Endothelial cell of umbilical vein (primary cell): ENCODE measurements around the gene NKX6-2. TPM values are rescaled to one million over a fixed set of nuclear protein-coding genes. Genes with fewer than 3 reads are reported as not detected.

Source experiments
- BruUV-seq: library from RNA; stranded (reverse); fragments of 400-500 nt; replicated peaks from 2 replicates; lab custom pipeline; 2021; lab: Mats Ljungman, UMichigan
- CTCF ChIA-PET: fragments of 300-600, 350-600 bp; sonication (Branson Sonifier 250); formaldehyde crosslinking; loops from one replicate; lab custom pipeline; 2021; ENCODE audit warnings: antibody characterized with exemption, inconsistent platforms; lab: Charles Lee
- POLR2A ChIA-PET: fragments of 300-600, 350-600 bp; sonication (Branson Sonifier 250); formaldehyde crosslinking; loops from one replicate; lab custom pipeline; 2021; ENCODE audit warnings: antibody characterized with exemption, inconsistent platforms; lab: Charles Lee
- DNase-seq: peaks from one replicate; pipeline ENCODE4 v3.0.0-alpha.2; 2011; ENCODE audit warnings: low read depth, low spot score
- FAIRE-seq: peaks from 2 replicates; lab custom pipeline; 2011; peaks lifted over from hg19 to GRCh38; lab: Jason Lieb, UNC
- H2AFZ ChIP-seq: 2 replicates; pipeline ENCODE4 v1.6.0; 2012; ENCODE audit warnings: low read depth, low read length, control low read depth, inconsistent platforms
- H3K27ac ChIP-seq: 2 replicates; pipeline ENCODE4 v1.5.1; 2011; ENCODE audit warnings: low read depth, mild to moderate bottlenecking, control low read depth, low read length, moderate library complexity; ENCODE audit not compliant: insufficient read depth
- H3K27me3 ChIP-seq, 2 experiments: 2 replicates each; pipeline versions ENCODE4 v1.6.0 to v1.6.1; 2011; ENCODE audit warnings: low read length in 2 of 2, mixed read lengths in 1 of 2; ENCODE audit not compliant: control insufficient read depth in 2 of 2, insufficient read depth in 2 of 2
- H3K36me3 ChIP-seq, 2 experiments: 2 replicates in 1 of 2; 3 replicates in 1 of 2; pipeline ENCODE4 v1.5.1; 2011; ENCODE audit warnings: low read length in 2 of 2, mild to moderate bottlenecking in 1 of 2, moderate library complexity in 1 of 2; ENCODE audit not compliant: control insufficient read depth in 2 of 2, insufficient read depth in 2 of 2; ENCODE audit errors: extremely low read depth in 1 of 2
- H3K4me1 ChIP-seq: 3 replicates; pipeline ENCODE4 v1.5.1; 2011; ENCODE audit warnings: mild to moderate bottlenecking, low read length; ENCODE audit not compliant: control insufficient read depth, insufficient read depth; ENCODE audit errors: extremely low read depth
- H3K4me2 ChIP-seq: 2 replicates; pipeline ENCODE4 v1.6.1; 2011; ENCODE audit warnings: low read length, control low read depth, mixed read lengths; ENCODE audit not compliant: insufficient read depth
- H3K4me3 ChIP-seq, 3 experiments: fragments of 200-600 bp in 1 of 3; sonication (generic), shearing (Covaris generic) in 1 of 3; replicated peaks in 1 of 3; 2 replicates each; pipeline ENCODE4 v1.5.1; 2011 to 2016; ENCODE audit warnings: control low read depth in 3 of 3, low read length in 3 of 3, mild to moderate bottlenecking in 2 of 3, inconsistent platforms in 1 of 3, low read depth in 1 of 3, moderate library complexity in 1 of 3; ENCODE audit not compliant: insufficient read depth in 1 of 3
- H3K79me2 ChIP-seq: 2 replicates; pipeline ENCODE4 v1.6.0; 2012; ENCODE audit warnings: low read length, inconsistent platforms; ENCODE audit not compliant: control insufficient read depth, insufficient read depth
- H3K9ac ChIP-seq: replicated peaks from 2 replicates; pipeline ENCODE3; 2011; ENCODE audit warnings: low read length, control low read depth; ENCODE audit not compliant: insufficient read depth; ENCODE audit errors: extremely low read depth
- H3K9me1 ChIP-seq: replicated peaks from 3 replicates; pipeline ENCODE4 v1.6.0; 2011; ENCODE audit warnings: mild to moderate bottlenecking, low read length; ENCODE audit not compliant: control insufficient read depth, insufficient read depth; ENCODE audit errors: extremely low read depth
- H3K9me3 ChIP-seq: replicated peaks from 2 replicates; pipeline ENCODE4 v1.5.1; 2012; ENCODE audit warnings: low read length, inconsistent platforms; ENCODE audit not compliant: control insufficient read depth, insufficient read depth
- H4K20me1 ChIP-seq: replicated peaks from 2 replicates; pipeline ENCODE3; 2011; ENCODE audit warnings: mild to moderate bottlenecking, low read length; ENCODE audit not compliant: control insufficient read depth, insufficient read depth; ENCODE audit errors: extremely low read depth
- EZH2 ChIP-seq: IDR thresholded peaks from 2 replicates; pipeline ENCODE4 v1.6.1; 2012; ENCODE audit warnings: borderline replicate concordance, low read depth, mild to moderate bottlenecking, moderate library complexity, low read length, inconsistent platforms; ENCODE audit not compliant: severe bottlenecking
- FOS ChIP-seq: IDR thresholded peaks from 2 replicates; pipeline ENCODE4 v1.6.1; 2011; ENCODE audit warnings: mild to moderate bottlenecking, low read length, moderate library complexity, borderline replicate concordance; ENCODE audit not compliant: insufficient read depth
- GATA2 ChIP-seq: IDR thresholded peaks from 2 replicates; pipeline ENCODE4 v1.7.0; 2011; ENCODE audit warnings: low read depth, mild to moderate bottlenecking, moderate library complexity, mixed read lengths, low read length; ENCODE audit not compliant: insufficient read length, insufficient read depth
- JUN ChIP-seq: IDR thresholded peaks from 2 replicates; pipeline ENCODE4 v1.6.1; 2011; ENCODE audit warnings: borderline replicate concordance, low read depth; ENCODE audit not compliant: insufficient read length, insufficient read depth
- MYC ChIP-seq: IDR thresholded peaks from one replicate; pipeline ENCODE4 v1.6.1; 2011; ENCODE audit warnings: mild to moderate bottlenecking, low read depth, low read length
- POLR2A ChIP-seq: IDR thresholded peaks from 2 replicates; pipeline ENCODE4 v1.6.1; 2012; ENCODE audit warnings: low read depth, mild to moderate bottlenecking, control low read depth, low read length
- POLR2AphosphoS5 ChIP-seq: IDR thresholded peaks from 2 replicates; pipeline ENCODE4 v1.6.1; 2012; ENCODE audit warnings: low read depth, mild to moderate bottlenecking, control low read depth, low read length, moderate library complexity; ENCODE audit not compliant: insufficient read depth
- dilution Hi-C: fragments of 300-500 bp; cut with MboI; formaldehyde crosslinking; loops from one replicate; pipeline ENCODE4 v1.15.0; 2019; ENCODE audit warnings: low sequenced_read_pairs; ENCODE audit not compliant: extremely low pct_ligation_motif_present
- intact Hi-C: fragments of 100-400 bp; cut with micrococcal nuclease; formaldehyde crosslinking; loops from one replicate; pipeline ENCODE4 v1.10.0; 2022
- polyA plus RNA-seq, 4 experiments: library from polyadenylated mRNA; depleted of rRNA in 3 of 4; stranded (reverse) in 3 of 4; unstranded in 1 of 4; fragments of >200 nt; gene quantifications; 2 replicates each; pipeline versions ENCODE4 v1.2.1 to v1.2.3, GENCODE V29; 2011 to 2012; ENCODE audit warnings: missing spikeins in 1 of 4
- total RNA-seq: library from RNA; stranded (reverse); gene quantifications from 2 replicates; pipeline ENCODE4 v1.2.3, GENCODE V29; 2021
- TF ChIP-seq, protein P1 (sequence below): IDR thresholded peaks from 2 replicates; pipeline ENCODE4 v1.6.1; 2011; ENCODE audit not compliant: insufficient read depth, insufficient read length
- TF ChIP-seq, protein P2 (sequence below), 2 donors: IDR thresholded peaks; 1 replicate in 1 of 2; 2 replicates in 1 of 2; pipeline ENCODE4 v1.5.1; 2011; ENCODE audit warnings: low read length in 2 of 2, mild to moderate bottlenecking in 2 of 2, moderate library complexity in 2 of 2, control low read depth in 1 of 2, inconsistent platforms in 1 of 2, low read depth in 1 of 2; ENCODE audit not compliant: insufficient read depth in 1 of 2; ENCODE audit errors: extremely low read depth in 1 of 2

Gene NKX6-2
- total and polyA plus RNA-seq, 2 donors (not counting 3 experiments of a cell fraction or from before 2014, with no cell fraction given) = not detected

DNA sequence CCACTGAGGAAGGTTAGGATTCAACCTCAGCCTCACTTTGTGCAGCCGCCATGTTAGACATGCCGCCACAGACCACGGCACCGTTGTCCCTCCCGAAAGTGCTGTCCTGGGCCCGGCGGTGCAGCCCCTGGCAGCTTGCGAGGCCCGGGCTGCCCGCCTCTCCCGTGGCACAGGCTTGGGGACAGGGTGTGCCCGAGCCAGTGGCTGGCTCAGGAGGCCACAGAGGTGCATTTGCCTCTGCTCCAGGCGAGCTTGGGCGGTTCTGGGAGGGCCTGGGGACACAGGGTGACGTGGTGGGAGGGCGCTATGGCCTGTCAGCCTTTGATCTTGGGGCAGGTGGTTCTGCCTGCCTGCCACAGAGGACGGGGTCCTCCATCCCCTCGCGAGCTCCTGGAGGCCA lies 41.1 kb downstream of the NKX6-2 start:
- no peak overlapping the region for H3K4me2 ChIP-seq
- dilution Hi-C loops = no loop called here
- intact Hi-C loops = no loop called here
- no TSS peak for BruUV-seq
- H3K9me3 ChIP-seq = no peaks in the 10 kb centered on the region
- DNase-seq (no peak), FAIRE-seq (no peak)
- H3K4me3 ChIP-seq = no peak overlapping the region
- no peak for TF ChIP-seq FOS
- TF ChIP-seq POLR2A = no peak
- TF ChIP-seq JUN = no peak
- no peak for TF ChIP-seq MYC
- TF ChIP-seq POLR2AphosphoS5 = no peak
- no peak for TF ChIP-seq GATA2
- no peak for TF ChIP-seq EZH2
- TF ChIP-seq, protein P1, sequence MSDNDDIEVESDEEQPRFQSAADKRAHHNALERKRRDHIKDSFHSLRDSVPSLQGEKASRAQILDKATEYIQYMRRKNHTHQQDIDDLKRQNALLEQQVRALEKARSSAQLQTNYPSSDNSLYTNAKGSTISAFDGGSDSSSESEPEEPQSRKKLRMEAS = no peak
- TF ChIP-seq, protein P2, sequence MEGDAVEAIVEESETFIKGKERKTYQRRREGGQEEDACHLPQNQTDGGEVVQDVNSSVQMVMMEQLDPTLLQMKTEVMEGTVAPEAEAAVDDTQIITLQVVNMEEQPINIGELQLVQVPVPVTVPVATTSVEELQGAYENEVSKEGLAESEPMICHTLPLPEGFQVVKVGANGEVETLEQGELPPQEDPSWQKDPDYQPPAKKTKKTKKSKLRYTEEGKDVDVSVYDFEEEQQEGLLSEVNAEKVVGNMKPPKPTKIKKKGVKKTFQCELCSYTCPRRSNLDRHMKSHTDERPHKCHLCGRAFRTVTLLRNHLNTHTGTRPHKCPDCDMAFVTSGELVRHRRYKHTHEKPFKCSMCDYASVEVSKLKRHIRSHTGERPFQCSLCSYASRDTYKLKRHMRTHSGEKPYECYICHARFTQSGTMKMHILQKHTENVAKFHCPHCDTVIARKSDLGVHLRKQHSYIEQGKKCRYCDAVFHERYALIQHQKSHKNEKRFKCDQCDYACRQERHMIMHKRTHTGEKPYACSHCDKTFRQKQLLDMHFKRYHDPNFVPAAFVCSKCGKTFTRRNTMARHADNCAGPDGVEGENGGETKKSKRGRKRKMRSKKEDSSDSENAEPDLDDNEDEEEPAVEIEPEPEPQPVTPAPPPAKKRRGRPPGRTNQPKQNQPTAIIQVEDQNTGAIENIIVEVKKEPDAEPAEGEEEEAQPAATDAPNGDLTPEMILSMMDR (IDR thresholded peaks at IDR 0.05; ENCODE audit: extremely low read depth in 1 of 2, insufficient read depth in 1 of 2, low read depth in 1 of 2, low read length in 2 of 2) = no peak
- no peak overlapping the region for H3K9ac ChIP-seq
- no peaks in the 10 kb centered on the region for H4K20me1 ChIP-seq
- no peaks in the 10 kb centered on the region for H3K4me1 ChIP-seq
- H2AFZ ChIP-seq = no peak overlapping the region
- CTCF ChIA-PET = no interaction called here
- no peak overlapping the region for H3K27ac ChIP-seq
- no peaks in the 10 kb centered on the region for H3K27me3 ChIP-seq
- H3K79me2 ChIP-seq = no peaks in the 10 kb centered on the region
- POLR2A ChIA-PET = no interaction called here
- no peaks in the 10 kb centered on the region for H3K36me3 ChIP-seq
- no peaks in the 10 kb centered on the region for H3K9me1 ChIP-seq
